OCI-LY1 (cell line): ENCODE data around the gene AGBL1.

Source experiments
- H2AFZ ChIP-seq: fragments of 200-600 bp; sonication (generic), shearing (Covaris generic); 2 replicates; pipeline ENCODE4 v1.6.0; 2014; ENCODE audit warnings: antibody characterized with exemption, mild to moderate bottlenecking, low read length
- H3F3A ChIP-seq: fragments of 200-600 bp; sonication (generic), shearing (Covaris generic); 2 replicates; pipeline ENCODE4 v1.6.0; 2014; ENCODE audit warnings: mild to moderate bottlenecking, antibody characterized with exemption, low read length, moderate library complexity; ENCODE audit not compliant: insufficient read depth
- H3K27ac ChIP-seq: fragments of 200-600 bp; sonication (generic); 2 replicates; pipeline ENCODE4 v1.5.1; 2014; ENCODE audit warnings: low read length, mixed run types, mild to moderate bottlenecking, low read depth; ENCODE audit not compliant: poor library complexity, severe bottlenecking
- H3K27me3 ChIP-seq: fragments of 200-600 bp; sonication (generic); 2 replicates; pipeline ENCODE4 v1.6.0; 2014; ENCODE audit warnings: antibody characterized with exemption, mild to moderate bottlenecking, low read length, moderate library complexity; ENCODE audit not compliant: insufficient read depth
- H3K36me3 ChIP-seq: fragments of 200-600 bp; sonication (generic); 2 replicates; pipeline ENCODE4 v1.6.1; 2014; ENCODE audit warnings: mild to moderate bottlenecking, antibody characterized with exemption, low read length, moderate library complexity, mixed read lengths; ENCODE audit not compliant: insufficient read depth
- H3K4me1 ChIP-seq: fragments of 200-600 bp; sonication (generic); 2 replicates; pipeline ENCODE4 v1.5.1; 2014; ENCODE audit warnings: mild to moderate bottlenecking, low read length, moderate library complexity; ENCODE audit not compliant: insufficient read depth, severe bottlenecking
- H3K4me2 ChIP-seq: fragments of 200-600 bp; sonication (generic), shearing (Covaris generic); 2 replicates; pipeline ENCODE4 v1.6.1; 2014; ENCODE audit warnings: low read length
- H3K4me3 ChIP-seq: fragments of 200-600 bp; sonication (generic); 2 replicates; pipeline ENCODE4 v1.5.1; 2014; ENCODE audit warnings: low read length, low read depth, mild to moderate bottlenecking, mixed read lengths; ENCODE audit not compliant: poor library complexity, severe bottlenecking
- H3K79me2 ChIP-seq: fragments of 200-600 bp; shearing (Covaris generic); 2 replicates; pipeline ENCODE4 v1.6.1; 2016; ENCODE audit warnings: mixed run types, low read length, mixed read lengths; ENCODE audit not compliant: insufficient read depth
- H3K9ac ChIP-seq: fragments of 200-600 bp; sonication (generic), shearing (Covaris generic); 2 replicates; pipeline ENCODE4 v1.6.1; 2014; ENCODE audit warnings: mild to moderate bottlenecking, low read length, mixed read lengths
- H3K9me2 ChIP-seq: fragments of 200-600 bp; sonication (generic), shearing (Covaris generic); 2 replicates; pipeline ENCODE4 v1.6.1; 2014; ENCODE audit warnings: low read depth, mild to moderate bottlenecking, low read length, mixed read lengths
- H3K9me3 ChIP-seq: fragments of 200-600 bp; shearing (Covaris generic); 2 replicates; pipeline ENCODE4 v1.6.1; 2014; ENCODE audit warnings: low read length, mixed read lengths
- H4K20me1 ChIP-seq: fragments of 200-600 bp; sonication (generic), shearing (Covaris generic); 2 replicates; pipeline ENCODE4 v1.6.0; 2016; ENCODE audit warnings: mild to moderate bottlenecking, low read length; ENCODE audit not compliant: insufficient read depth
- CTCF ChIP-seq: fragments of 200-600 bp; sonication (generic), shearing (Covaris generic); IDR thresholded peaks from 2 replicates; pipeline ENCODE4 v1.5.1; 2017; ENCODE audit warnings: mild to moderate bottlenecking, antibody characterized with exemption, low read length, moderate library complexity, mixed read lengths
- EZH2 ChIP-seq: fragments of 200-600 bp; sonication (generic), shearing (Covaris generic); IDR thresholded peaks from 2 replicates; pipeline ENCODE4 v1.8.0; 2017; ENCODE audit warnings: borderline replicate concordance, mixed run types, mild to moderate bottlenecking, antibody characterized with exemption, low read length, moderate library complexity, mixed read lengths

The AGBL1 gene

GRCh38 chr15:86661580-86661979, 581.9 kb downstream of the AGBL1 start:
- H3K79me2 ChIP-seq: no peaks in the 10 kb centered on the region
- H3K36me3 ChIP-seq: no peaks in the 10 kb centered on the region
- H3K4me3 ChIP-seq: no peak overlapping the region
- H3K9me3 ChIP-seq: no peaks in the 10 kb centered on the region
- H2AFZ ChIP-seq: no peak overlapping the region
- H3K9me2 ChIP-seq: no peaks in the 10 kb centered on the region
- H3F3A ChIP-seq: no peaks in the 10 kb centered on the region
- H3K27ac ChIP-seq: no peak overlapping the region
- H3K9ac ChIP-seq: no peak overlapping the region
- H3K4me2 ChIP-seq: no peak overlapping the region
- H4K20me1 ChIP-seq: no peaks in the 10 kb centered on the region
- H3K27me3 ChIP-seq: no peaks in the 10 kb centered on the region
- TF ChIP-seq EZH2: no peak
- TF ChIP-seq CTCF: no peak
- H3K4me1 ChIP-seq: no peaks in the 10 kb centered on the region

DNA sequence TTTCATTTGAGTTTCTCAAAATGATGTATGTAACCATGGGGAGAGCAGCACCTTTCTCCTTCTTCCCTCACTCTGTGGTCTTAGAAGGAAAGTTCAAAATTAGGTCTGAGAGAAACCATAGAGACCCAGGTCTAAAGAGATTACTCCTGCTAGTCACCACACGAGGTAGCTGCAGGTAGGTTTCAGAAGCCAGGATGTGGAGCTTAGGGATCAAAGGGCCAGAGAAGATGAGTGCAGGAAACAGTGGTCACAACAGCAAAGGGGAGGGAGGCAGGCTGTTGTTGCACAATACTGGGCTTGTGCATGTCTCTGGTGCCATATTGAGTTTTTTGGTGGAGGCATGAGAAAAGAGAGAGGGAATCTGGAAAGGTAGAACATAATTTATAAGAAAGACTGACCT, 583.6 kb downstream of the AGBL1 start:
- Histone ChIP-seq H3K27ac (no peak overlapping the region), H3K79me2 (no peaks in the 10 kb centered on the region), H3K36me3 (no peaks in the 10 kb centered on the region), H3F3A (no peaks in the 10 kb centered on the region), H4K20me1 (no peaks in the 10 kb centered on the region), H3K4me2 (no peak overlapping the region), H3K9ac (no peak overlapping the region), H3K4me3 (no peak overlapping the region), H3K9me3 (no peaks in the 10 kb centered on the region), H3K4me1 (no peaks in the 10 kb centered on the region), H3K27me3 (no peaks in the 10 kb centered on the region), H3K9me2 (no peaks in the 10 kb centered on the region), H2AFZ (no peak overlapping the region)
- TF ChIP-seq EZH2: no peak
- no peak for TF ChIP-seq CTCF

DNA sequence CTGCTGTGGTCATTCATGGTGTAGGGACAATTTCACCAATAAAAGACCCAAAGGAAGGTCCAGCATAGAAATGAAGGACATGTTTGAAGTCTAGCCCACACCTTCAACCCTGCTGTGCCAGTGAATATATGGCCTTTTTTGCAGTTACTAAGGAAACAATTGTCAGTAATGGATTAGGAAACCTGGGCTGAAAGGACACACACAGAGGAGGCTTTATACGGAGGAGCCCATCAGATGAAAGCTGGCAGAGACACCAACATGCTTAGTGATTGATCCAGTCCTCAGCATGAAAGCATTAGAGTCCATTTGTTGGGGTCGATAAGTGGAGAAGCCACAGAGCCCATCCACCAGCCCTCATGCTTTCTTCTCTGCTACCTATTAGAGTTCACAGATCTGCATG, 584.3 kb downstream of the AGBL1 start:
- Histone ChIP-seq H3K79me2 (no peaks in the 10 kb centered on the region), H3K4me3 (no peak overlapping the region), H3K27ac (no peak overlapping the region), H3K36me3 (no peaks in the 10 kb centered on the region), H3K27me3 (no peaks in the 10 kb centered on the region), H2AFZ (no peak overlapping the region), H3K9me2 (no peaks in the 10 kb centered on the region), H4K20me1 (no peaks in the 10 kb centered on the region), H3K9ac (no peak overlapping the region), H3K9me3 (no peaks in the 10 kb centered on the region), H3F3A (no peaks in the 10 kb centered on the region), H3K4me2 (no peak overlapping the region), H3K4me1 (no peaks in the 10 kb centered on the region)
- TF ChIP-seq EZH2 (no peak), CTCF (no peak)
